Measurements from ENCODE around the gene ATG7.
"Not testable (repeated sequence)": the region's sequence is repeated elsewhere in the genome, so short reads cannot be mapped to it uniquely, and the experiment has no call there.

Gene ATG7

GRCh38 chr3:11434563-11435096 is 162.4 kb downstream of the ATG7 start:
- TF ChIP-seq CTCF (IDR thresholded peaks at IDR 0.05; ENCODE audit: low read depth, low read length) = no peak
- no peak for DNase-seq (ENCODE audit: low read depth in 2 of 2)
- no peak overlapping the region for H3K4me3 ChIP-seq (replicated peaks in 1 of 2; ENCODE audit: low read depth in 2 of 2, low read length in 2 of 2)

GRCh38 chr3:11435440-11436165 is 163.4 kb downstream of the ATG7 start:
- no peak overlapping the region for H3K4me3 ChIP-seq (replicated peaks in 1 of 2; ENCODE audit: low read depth in 2 of 2, low read length in 2 of 2)
- DNase-seq (ENCODE audit: low read depth in 2 of 2) = no peak
- TF ChIP-seq CTCF (IDR thresholded peaks at IDR 0.05; ENCODE audit: low read depth, low read length) = no peak

- H3K4me3 ChIP-seq (replicated peaks in 1 of 2; ENCODE audit: low read depth in 2 of 2, low read length in 2 of 2) = no peak overlapping the region
- TF ChIP-seq CTCF (IDR thresholded peaks at IDR 0.05; ENCODE audit: low read depth, low read length) = no peak
- DNase-seq (ENCODE audit: low read depth in 2 of 2) = no peak
These were observed 164.6 kb downstream of the ATG7 start for GRCh38 chr3:11436775-11437174.

GRCh38 chr3:11437506-11437905 is 165.3 kb downstream of the ATG7 start:
- DNase-seq (ENCODE audit: low read depth in 2 of 2) = no peak
- TF ChIP-seq CTCF (IDR thresholded peaks at IDR 0.05; ENCODE audit: low read depth, low read length) = no peak

GRCh38 chr3:11438646-11439045 is 166.4 kb downstream of the ATG7 start:
- peak; percentile 12 for TF ChIP-seq CTCF (IDR thresholded peaks at IDR 0.05; ENCODE audit: low read depth, low read length)
- DNase-seq (ENCODE audit: low read depth in 2 of 2) = peak; percentile 36 to 74
- H3K4me3 ChIP-seq (replicated peaks in 1 of 2; ENCODE audit: low read depth in 2 of 2, low read length in 2 of 2) = no peak overlapping the region

More at GRCh38 chr3:11437506-11437905, 165.3 kb downstream of the ATG7 start:
- H3K4me3 ChIP-seq (replicated peaks in 1 of 2; ENCODE audit: low read depth in 2 of 2, low read length in 2 of 2) = no peak overlapping the region

- not testable (repeated sequence) for H3K4me3 ChIP-seq (replicated peaks in 1 of 2; ENCODE audit: low read depth in 2 of 2, low read length in 2 of 2)
- DNase-seq (ENCODE audit: low read depth in 2 of 2) = peak in 1 of 2 donors; percentile 35
These were observed 169.1 kb downstream of the ATG7 start for GRCh38 chr3:11441346-11441745.

GRCh38 chr3:11444404-11444803 is 172.2 kb downstream of the ATG7 start:
- DNase-seq (ENCODE audit: low read depth in 2 of 2) = peak in 1 of 2 donors; percentile 45
- TF ChIP-seq CTCF (IDR thresholded peaks at IDR 0.05; ENCODE audit: low read depth, low read length) = no peak
- H3K4me3 ChIP-seq (replicated peaks in 1 of 2; ENCODE audit: low read depth in 2 of 2, low read length in 2 of 2) = no peak overlapping the region

GRCh38 chr3:11445193-11445592 is 173.0 kb downstream of the ATG7 start:
- not testable (repeated sequence) for H3K4me3 ChIP-seq (replicated peaks in 1 of 2; ENCODE audit: low read depth in 2 of 2, low read length in 2 of 2); DNase-seq (ENCODE audit: low read depth in 2 of 2)
